SKM-1 (cell line): ENCODE data around the gene FKBP15.
"Not testable (repeated sequence)": the region's sequence is repeated elsewhere in the genome, so short reads cannot be mapped to it uniquely, and the experiment has no call there.

Source experiments
- DNase-seq: peaks from one replicate; lab custom pipeline; 2025; ENCODE audit not compliant: unreplicated experiment; lab: John Stamatoyannopoulos, UW

The FKBP15 gene, protein sequence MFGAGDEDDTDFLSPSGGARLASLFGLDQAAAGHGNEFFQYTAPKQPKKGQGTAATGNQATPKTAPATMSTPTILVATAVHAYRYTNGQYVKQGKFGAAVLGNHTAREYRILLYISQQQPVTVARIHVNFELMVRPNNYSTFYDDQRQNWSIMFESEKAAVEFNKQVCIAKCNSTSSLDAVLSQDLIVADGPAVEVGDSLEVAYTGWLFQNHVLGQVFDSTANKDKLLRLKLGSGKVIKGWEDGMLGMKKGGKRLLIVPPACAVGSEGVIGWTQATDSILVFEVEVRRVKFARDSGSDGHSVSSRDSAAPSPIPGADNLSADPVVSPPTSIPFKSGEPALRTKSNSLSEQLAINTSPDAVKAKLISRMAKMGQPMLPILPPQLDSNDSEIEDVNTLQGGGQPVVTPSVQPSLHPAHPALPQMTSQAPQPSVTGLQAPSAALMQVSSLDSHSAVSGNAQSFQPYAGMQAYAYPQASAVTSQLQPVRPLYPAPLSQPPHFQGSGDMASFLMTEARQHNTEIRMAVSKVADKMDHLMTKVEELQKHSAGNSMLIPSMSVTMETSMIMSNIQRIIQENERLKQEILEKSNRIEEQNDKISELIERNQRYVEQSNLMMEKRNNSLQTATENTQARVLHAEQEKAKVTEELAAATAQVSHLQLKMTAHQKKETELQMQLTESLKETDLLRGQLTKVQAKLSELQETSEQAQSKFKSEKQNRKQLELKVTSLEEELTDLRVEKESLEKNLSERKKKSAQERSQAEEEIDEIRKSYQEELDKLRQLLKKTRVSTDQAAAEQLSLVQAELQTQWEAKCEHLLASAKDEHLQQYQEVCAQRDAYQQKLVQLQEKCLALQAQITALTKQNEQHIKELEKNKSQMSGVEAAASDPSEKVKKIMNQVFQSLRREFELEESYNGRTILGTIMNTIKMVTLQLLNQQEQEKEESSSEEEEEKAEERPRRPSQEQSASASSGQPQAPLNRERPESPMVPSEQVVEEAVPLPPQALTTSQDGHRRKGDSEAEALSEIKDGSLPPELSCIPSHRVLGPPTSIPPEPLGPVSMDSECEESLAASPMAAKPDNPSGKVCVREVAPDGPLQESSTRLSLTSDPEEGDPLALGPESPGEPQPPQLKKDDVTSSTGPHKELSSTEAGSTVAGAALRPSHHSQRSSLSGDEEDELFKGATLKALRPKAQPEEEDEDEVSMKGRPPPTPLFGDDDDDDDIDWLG

DNA sequence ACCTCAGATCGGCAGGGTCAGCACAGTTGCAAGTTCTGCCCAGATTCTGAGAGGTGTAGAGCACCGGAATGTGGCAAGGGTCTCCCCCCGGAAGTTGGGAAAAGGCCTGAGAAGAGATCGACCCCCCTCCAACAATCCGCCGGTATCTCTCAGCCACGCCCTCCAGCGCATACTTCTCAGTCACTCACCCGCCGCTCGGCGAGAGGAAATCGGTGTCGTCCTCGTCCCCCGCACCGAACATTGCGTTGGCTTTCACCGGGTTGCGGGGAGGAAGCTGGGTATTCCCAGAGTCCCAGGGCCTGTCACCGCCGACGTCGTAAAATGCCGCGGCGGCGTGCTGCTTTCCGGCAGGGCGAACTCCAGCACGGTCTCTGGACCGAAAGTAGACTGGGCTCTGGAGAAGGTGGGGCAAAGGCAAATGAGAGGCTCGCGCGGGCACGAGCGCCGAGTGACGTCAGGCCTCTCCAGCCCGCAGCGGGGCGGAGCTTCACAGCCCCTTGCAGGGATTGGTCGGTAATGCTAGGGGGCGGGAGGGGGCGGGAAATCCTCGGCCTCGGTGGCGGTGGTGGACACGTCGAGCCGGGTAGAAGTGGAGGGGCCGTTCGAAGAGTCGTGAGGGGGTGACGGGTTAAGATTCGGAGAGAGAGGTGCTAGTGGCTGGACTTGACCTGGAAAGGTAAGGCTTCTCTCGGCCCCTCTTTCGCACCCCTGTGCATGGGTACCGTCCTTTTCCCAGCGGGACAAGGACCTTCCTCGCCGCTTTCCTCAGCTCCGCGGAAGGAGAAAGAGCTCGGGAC is at the start of gene FKBP15, which contains the start of gene SLC31A1:
Gene FKBP15 (minus strand): TSS at position 275 of the 797 bp plus-strand sequence. CDS start 34 bp downstream, at position 241.
Gene SLC31A1 (plus strand): TSS at position 542 of the 797 bp plus-strand sequence. CDS start 34,605 bp downstream, outside the sequence.
- peak; percentile 87 for DNase-seq

DNA sequence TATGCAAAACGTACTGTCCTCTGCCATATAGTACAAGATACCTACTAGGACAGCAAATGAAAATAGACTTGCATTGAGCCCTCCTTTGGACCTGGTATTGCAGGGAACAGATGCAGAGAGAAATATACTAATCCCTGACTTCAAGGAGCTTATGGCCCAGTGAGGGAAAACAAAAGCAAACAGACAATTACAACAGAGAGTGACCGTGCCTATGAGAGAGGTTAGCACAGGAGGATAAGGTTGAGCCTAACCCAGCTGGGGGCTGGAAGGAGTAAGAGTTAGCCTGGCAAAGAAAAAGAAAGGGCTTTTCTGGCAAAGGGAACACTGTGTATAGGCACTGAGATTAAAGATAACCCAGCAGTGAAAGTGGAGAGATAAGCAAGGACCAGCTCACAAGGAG is 48.8 kb upstream of the FKBP15 start:
- DNase-seq = no peak

GRCh38 chr9:113269355-113269754 is 48.3 kb upstream of the FKBP15 start:
- DNase-seq = no peak

DNA sequence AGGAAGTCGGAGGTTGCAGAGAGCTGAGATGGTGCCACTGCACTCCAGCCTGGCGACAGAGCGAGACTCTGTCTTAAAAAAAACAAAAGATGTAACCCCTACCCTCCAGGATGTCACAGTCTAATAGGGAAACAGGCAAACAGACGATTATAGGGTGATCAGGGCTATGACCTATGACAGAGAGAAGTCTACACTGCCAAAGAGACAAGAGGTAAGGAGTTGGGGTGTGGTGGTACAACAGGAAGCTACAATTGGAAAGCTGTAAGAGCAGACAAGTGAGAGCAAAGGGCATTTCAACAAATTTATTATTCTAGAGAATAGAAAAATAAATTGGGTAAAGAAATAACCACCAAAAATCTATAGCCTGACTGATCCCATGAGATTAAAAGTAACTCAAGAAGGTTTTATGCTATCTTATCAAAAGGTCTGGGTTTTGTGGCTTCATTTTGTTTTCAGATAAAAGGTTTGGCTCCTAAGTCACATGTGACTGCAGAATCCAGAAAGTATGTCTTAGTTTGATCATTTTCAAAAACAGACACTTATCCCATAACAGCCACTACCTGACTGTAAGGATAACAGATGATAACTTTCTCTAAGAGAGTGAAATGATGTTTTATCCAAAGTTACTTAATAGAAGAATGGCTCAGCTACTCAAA is 47.0 kb upstream of the FKBP15 start:
- DNase-seq = no peak

DNA sequence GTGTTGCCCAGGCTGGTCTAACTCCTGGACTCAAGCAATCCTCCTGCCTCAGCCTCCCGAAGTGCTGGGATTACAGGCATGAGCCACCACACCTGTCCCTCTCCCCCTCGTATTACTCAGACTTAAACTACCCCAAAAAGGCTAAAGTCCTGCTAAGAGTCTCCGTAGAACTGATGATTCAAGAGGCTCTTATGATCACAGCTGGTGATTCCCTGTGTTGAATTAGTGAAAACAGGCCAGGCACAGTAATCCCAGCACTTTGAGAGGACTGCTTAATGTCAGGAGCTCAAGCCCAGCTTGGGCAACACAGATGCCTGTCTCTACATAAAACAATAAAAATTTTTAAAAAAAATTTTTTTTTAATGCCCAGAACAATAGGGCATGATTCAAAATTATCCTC is 45.1 kb upstream of the FKBP15 start:
- no peak for DNase-seq

GRCh38 chr9:113261917-113262671 is 41.0 kb upstream of the FKBP15 start:
- no peak for DNase-seq

- DNase-seq = no peak
Observed at GRCh38 chr9:113258282-113258681, 37.2 kb upstream of the FKBP15 start.

GRCh38 chr9:113257863-113258262 is 36.8 kb upstream of the FKBP15 start:
- no peak for DNase-seq

- peak; percentile 13 for DNase-seq
Observed at GRCh38 chr9:113255438-113255837, 34.4 kb upstream of the FKBP15 start.

DNA sequence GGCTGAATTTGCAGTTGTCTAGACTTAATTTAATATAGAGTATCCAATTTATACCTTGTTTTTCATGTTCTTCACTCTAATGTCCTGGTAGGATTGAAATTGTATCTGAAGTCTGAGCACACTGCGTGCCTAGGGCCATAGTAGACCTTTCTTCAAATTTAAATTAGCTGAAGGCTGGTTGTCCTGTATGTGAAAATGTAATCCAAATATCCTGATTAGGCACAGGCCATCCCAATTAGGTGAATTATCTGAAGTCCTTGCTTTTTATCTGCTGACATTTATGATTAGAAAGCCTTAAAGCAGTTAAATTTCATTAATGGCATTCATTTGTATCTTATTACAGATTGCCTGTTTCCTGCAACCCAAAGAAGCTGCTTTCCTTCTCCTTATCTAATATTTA is 33.9 kb upstream of the FKBP15 start:
- DNase-seq = no peak

- no peak for DNase-seq
Observed at GRCh38 chr9:113250807-113251206, 29.7 kb upstream of the FKBP15 start.

DNA sequence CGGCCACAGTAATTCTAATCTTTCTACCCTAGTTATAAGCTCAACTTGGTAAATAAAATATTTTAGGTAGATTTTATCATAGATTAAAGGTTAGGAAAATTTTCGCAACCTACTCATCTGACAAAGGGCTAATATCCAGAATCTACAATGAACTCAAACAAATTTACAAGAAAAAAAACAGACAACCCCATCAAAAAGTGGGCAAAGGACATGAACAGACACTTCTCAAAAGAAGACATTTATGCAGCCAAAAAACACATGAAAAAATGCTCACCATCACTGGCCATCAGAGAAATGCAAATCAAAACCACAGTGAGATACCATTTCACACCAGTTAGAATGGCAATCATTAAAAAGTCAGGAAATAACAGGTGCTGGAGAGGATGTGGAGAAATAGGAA is 28.6 kb upstream of the FKBP15 start:
- not testable (repeated sequence) for DNase-seq

DNA sequence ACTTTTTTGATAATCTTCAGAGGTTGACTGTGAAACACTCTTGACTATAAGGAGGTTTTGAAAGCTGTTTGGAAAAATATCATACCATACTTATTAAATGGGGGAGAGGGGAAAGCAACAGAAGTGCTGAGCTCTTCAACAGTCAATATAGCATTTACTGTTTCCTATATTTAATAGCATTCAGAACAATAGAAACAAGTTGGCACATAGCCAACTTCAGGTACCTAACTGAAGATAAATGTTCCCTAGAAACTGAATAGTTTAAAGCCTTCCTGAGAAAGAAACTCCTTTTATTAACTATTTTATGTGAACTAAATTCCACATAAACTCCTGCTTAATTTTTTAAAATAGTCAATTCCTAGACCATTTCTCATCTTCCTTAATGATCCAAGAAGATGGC is 26.6 kb upstream of the FKBP15 start:
- no peak for DNase-seq

DNA sequence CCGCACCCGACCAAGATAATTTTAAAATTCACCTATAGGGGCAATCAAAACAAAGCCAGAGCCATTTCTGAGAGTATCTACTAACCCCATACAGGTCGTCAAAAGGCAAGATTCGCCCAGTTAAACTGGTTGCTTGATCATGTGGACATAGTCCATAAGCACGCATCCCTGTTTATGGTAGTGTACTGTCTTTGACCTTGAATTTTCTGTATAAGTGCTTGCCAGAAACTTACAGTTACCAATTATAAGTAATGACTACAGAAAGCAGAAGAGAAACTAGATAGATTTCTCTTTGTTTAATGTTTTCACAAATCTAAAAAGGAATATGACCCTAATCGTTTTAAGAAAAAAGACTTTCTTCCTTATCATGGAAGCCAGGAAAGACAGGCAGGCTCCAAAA is 25.9 kb upstream of the FKBP15 start:
- DNase-seq = no peak

- DNase-seq = no peak
Observed at GRCh38 chr9:113245894-113246293, 24.8 kb upstream of the FKBP15 start.

DNA sequence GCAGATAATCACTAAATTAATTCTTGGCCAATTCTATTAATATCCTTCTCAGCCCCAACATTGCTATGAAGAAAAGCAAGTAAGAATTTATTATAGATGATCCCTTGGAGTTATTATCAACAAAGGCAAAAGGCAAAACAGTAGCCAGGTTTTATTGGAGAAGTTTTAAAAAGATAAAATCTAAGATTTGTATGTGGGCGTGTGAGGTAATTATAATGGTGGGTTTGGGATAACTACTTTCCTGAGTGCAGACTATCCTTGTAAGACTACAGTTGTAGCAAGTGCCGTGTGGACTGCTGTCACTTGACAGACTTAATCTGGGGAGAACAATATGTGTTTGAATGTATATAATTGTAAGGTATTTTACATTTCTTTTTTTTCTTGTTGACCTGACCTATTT is 23.5 kb upstream of the FKBP15 start:
- no peak for DNase-seq

DNA sequence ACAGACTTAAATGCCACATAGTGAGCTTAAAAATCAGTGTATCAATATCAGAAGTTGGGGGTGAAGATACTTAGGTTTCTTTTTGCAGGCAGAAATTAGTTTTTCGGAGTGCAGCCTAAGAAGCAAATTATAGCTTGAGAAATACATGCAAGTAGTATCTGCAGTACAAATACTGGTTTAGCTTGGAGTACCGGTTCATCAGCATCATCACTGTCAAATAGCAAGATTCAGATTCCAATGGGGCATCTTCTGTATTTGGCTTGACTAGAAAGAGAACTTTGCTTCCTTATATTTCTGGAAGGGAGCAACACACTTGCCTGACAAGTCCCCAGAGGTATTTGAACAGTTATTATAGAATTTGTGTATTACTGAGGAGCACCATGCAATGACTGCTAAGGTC is 20.1 kb upstream of the FKBP15 start:
- no peak for DNase-seq

DNA sequence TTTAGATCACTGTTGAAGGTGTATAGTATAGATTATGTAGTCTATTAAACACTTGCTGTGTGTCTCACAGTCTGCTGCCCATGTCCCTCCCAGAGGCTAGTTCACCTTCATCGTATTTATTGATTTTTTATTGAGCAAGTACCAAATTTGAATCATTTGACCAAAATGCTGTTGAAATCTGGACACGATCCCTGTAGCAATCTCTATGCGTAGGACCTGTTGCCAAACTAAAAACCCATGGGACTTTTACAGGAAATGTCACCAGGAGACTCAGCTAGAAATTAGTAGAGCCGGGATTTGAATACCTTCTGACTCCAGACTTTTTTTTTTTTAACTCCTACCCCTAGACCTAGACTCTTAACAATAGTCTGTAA is 17.8 kb upstream of the FKBP15 start:
- DNase-seq = no peak

GRCh38 chr9:113238202-113238858 is 17.3 kb upstream of the FKBP15 start:
- no peak for DNase-seq
